ENCODE data around the gene NCKAP5. TPM values are rescaled to one million over a fixed set of nuclear protein-coding genes. Genes with fewer than 3 reads are reported as not detected.

NCKAP5 gene
- total and polyA plus RNA-seq, 2 of the 8 experiments (the other 6 are each of a cell fraction or from before 2014, with no cell fraction given): 0.27 to 0.86 TPM

GRCh38 chr2:133158442-133158841 is 409.8 kb downstream of the NCKAP5 start (continued):
- TF ChIP-seq ASH2L (IDR thresholded peaks at IDR 0.05; ENCODE audit: low read length) (no peak), MAFK (IDR thresholded peaks at IDR 0.05; ENCODE audit: low read depth, low read length) (no peak), SP1 (IDR thresholded peaks at IDR 0.05; ENCODE audit: low read depth, low read length) (no peak)
